Activated T-helper 17 cell treated with anti-CD3 and anti-CD28 coated beads, Interleukin-2, amount 50 U/mL, for 72 hours (primary cell): ENCODE results near the gene CALD1. TPM values are rescaled to one million over a fixed set of nuclear protein-coding genes. Genes with fewer than 3 reads are reported as not detected.

ENCODE experiments used
- ATAC-seq: fragments of 150-1000 bp; cut with Tn5 transposase; replicated peaks from 2 replicates; pipeline ENCODE4 v1.10.0; 2021; ENCODE audit warnings: mild to moderate bottlenecking, moderate library complexity
- H3K27ac Mint-ChIP-seq: one replicate; pipeline ENCODE4 v1.8.0; 2022; ENCODE audit warnings: mixed read lengths
- H3K27me3 Mint-ChIP-seq: one replicate; pipeline ENCODE4 v1.8.0; 2022; ENCODE audit warnings: mixed read lengths
- H3K36me3 Mint-ChIP-seq: one replicate; pipeline ENCODE4 v1.8.0; 2022; ENCODE audit warnings: low read depth, mild to moderate bottlenecking, mixed read lengths
- H3K4me1 Mint-ChIP-seq: one replicate; pipeline ENCODE4 v1.8.0; 2022; ENCODE audit warnings: mixed read lengths
- H3K4me3 Mint-ChIP-seq: one replicate; pipeline ENCODE4 v1.8.0; 2022; ENCODE audit warnings: mild to moderate bottlenecking, mixed read lengths
- H3K9me3 Mint-ChIP-seq: one replicate; pipeline ENCODE4 v1.8.0; 2022; ENCODE audit warnings: mixed read lengths
- total RNA-seq, 2 donors: library from RNA; stranded (reverse); gene quantifications; one replicate each; pipeline ENCODE4 v1.2.3, GENCODE V29; 2022

Gene CALD1
- total RNA-seq, 2 donors from 2014 or later: 4.0 to 27.2 TPM

GRCh38 chr7:134927076-134927475 lies 147.6 kb downstream of the CALD1 start:
- Mint-ChIP-seq H3K27me3 (peaks cover 5% of the 10 kb centered on the region), H3K9me3 (peaks cover 5% of the 10 kb centered on the region), H3K27ac (no peak overlapping the region), H3K36me3 (no peaks in the 10 kb centered on the region), H3K4me1 (no peaks in the 10 kb centered on the region), H3K4me3 (no peak overlapping the region)
- no peak for ATAC-seq

- no peak for ATAC-seq
- H3K4me1 Mint-ChIP-seq: no peaks in the 10 kb centered on the region
- H3K9me3 Mint-ChIP-seq: peaks cover 5% of the 10 kb centered on the region
- no peaks in the 10 kb centered on the region for H3K36me3 Mint-ChIP-seq
- peaks cover 5% of the 10 kb centered on the region for H3K27me3 Mint-ChIP-seq
- H3K27ac Mint-ChIP-seq: no peak overlapping the region
- no peak overlapping the region for H3K4me3 Mint-ChIP-seq
Measured at GRCh38 chr7:134927723-134928122, 148.3 kb downstream of the CALD1 start.

DNA sequence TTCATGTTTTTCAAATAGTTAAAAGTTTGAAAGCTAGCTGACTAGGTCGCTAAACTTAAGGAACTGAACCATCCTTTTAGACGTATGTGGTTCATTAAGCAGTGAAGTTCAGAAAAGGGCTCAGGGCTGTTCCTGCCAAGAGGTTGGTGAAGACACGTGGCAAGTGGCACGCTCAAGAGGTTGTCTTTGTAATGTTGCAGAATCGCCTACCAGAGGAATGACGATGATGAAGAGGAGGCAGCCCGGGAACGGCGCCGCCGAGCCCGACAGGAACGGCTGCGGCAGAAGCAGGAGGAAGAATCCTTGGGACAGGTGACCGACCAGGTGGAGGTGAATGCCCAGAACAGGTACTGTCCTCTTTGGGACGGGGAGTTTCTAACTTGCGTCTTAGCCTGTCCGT lies 149.1 kb downstream of the CALD1 start:
- Mint-ChIP-seq H3K9me3 (peaks cover 5% of the 10 kb centered on the region), H3K4me1 (peaks cover 8% of the 10 kb centered on the region)

DNA sequence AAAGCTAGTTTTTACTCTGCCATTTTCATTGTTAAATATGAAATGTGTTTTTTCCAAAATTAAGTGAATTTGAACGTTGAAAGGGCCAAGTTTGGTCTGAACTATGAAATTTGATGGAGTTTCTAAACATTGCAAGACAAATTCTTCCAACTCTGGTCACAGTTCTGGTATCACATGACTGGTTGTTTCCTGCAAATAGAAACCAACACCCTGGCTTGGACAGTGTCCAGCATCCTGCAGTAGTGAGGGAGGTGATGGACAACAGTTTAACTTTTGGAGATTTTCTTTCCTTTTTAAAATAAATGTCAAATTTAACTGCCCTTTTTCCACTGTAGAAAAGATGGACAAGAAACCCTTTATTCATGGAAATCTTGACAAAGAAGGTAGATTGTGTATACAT lies 152.1 kb downstream of the CALD1 start:
- Mint-ChIP-seq H3K9me3 (no peaks in the 10 kb centered on the region), H3K4me3 (no peak overlapping the region), H3K27ac (no peak overlapping the region), H3K4me1 (peaks cover 8% of the 10 kb centered on the region), H3K36me3 (no peaks in the 10 kb centered on the region), H3K27me3 (peaks cover 5% of the 10 kb centered on the region)
- ATAC-seq: no peak

More for the DNA sequence above, 149.1 kb downstream of the CALD1 start:
- no peak for ATAC-seq
- Mint-ChIP-seq H3K27ac (no peak overlapping the region), H3K27me3 (peaks cover 5% of the 10 kb centered on the region), H3K36me3 (no peaks in the 10 kb centered on the region), H3K4me3 (no peak overlapping the region)

- Mint-ChIP-seq H3K27ac (no peak overlapping the region), H3K27me3 (peaks cover 5% of the 10 kb centered on the region), H3K4me3 (no peak overlapping the region), H3K4me1 (peaks cover 8% of the 10 kb centered on the region), H3K36me3 (no peaks in the 10 kb centered on the region), H3K9me3 (no peaks in the 10 kb centered on the region)
- no peak for ATAC-seq
Measured at GRCh38 chr7:134932707-134933370, 153.4 kb downstream of the CALD1 start.

DNA sequence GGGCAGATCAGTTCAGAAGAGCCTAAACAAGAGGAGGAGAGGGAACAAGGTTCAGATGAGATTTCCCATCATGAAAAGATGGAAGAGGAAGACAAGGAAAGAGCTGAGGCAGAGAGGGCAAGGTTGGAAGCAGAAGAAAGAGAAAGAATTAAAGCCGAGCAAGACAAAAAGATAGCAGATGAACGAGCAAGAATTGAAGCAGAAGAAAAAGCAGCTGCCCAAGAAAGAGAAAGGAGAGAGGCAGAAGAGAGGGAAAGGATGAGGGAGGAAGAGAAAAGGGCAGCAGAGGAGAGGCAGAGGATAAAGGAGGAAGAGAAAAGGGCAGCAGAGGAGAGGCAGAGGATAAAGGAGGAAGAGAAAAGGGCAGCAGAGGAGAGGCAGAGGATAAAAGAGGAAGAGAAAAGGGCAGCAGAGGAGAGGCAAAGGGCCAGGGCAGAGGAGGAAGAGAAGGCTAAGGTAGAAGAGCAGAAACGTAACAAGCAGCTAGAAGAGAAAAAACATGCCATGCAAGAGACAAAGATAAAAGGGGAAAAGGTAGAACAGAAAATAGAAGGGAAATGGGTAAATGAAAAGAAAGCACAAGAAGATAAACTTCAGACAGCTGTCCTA lies 154.1 kb downstream of the CALD1 start:
- Mint-ChIP-seq H3K9me3 (no peaks in the 10 kb centered on the region), H3K27me3 (peaks cover 5% of the 10 kb centered on the region), H3K4me3 (no peak overlapping the region), H3K4me1 (peaks cover 8% of the 10 kb centered on the region), H3K27ac (no peak overlapping the region), H3K36me3 (no peaks in the 10 kb centered on the region)
- no peak for ATAC-seq

DNA sequence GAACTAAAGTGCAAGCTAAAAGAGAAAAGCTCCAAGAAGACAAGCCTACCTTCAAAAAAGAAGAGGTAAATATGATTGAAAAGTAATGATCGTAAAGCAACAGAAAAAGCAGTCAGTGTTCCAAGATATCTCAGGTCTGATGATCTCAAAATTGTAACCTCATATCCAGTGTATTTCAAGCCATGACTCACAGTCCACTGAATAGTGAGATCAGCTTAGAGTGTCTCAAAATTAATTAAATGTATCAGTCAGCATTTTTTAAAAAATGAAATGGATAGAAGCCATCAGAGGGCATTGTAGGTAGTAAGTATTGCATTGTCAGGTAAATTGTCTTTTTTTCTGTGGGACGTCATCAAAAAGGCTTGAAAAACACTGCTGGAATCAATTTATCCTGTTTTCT lies 156.3 kb downstream of the CALD1 start:
- Mint-ChIP-seq H3K27me3 (peaks cover 5% of the 10 kb centered on the region), H3K4me3 (no peak overlapping the region), H3K27ac (no peak overlapping the region), H3K9me3 (no peaks in the 10 kb centered on the region), H3K4me1 (peaks cover 8% of the 10 kb centered on the region), H3K36me3 (no peaks in the 10 kb centered on the region)
- ATAC-seq: no peak

DNA sequence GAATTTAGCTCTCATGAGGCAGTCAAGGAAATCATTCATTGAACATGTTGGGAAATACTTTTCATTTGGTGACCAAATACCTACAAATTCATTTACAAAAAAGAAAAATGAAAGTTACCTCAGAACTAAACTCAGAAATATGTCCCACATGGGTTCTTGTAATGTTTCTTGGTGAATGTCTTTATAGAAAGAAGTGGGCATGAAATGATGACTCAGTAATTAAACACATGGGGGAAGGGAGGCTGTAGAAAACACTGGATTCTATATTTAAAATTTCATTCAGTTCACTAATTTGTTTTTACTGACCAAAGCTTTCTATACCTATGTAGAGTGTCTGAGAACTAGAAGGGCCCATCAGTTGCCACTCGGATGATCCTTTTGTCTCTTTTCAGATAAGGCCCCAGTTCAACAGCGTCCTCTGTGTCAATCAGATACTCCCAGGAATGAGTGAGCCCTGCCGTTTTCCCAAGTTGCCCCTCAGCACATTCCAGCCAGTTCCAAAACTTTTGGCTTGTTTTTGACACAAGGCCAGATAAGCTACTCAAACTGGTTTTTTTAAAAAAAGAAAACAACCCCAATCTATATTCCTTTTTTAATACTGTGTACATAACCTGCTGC lies 157.6 kb downstream of the CALD1 start:
- Mint-ChIP-seq H3K4me1 (peaks cover 8% of the 10 kb centered on the region), H3K9me3 (no peaks in the 10 kb centered on the region), H3K27ac (no peak overlapping the region), H3K4me3 (no peak overlapping the region), H3K36me3 (no peaks in the 10 kb centered on the region), H3K27me3 (peaks cover 1% of the 10 kb centered on the region)
- no peak for ATAC-seq

- no peak overlapping the region for H3K27ac Mint-ChIP-seq
- H3K9me3 Mint-ChIP-seq: no peaks in the 10 kb centered on the region
Measured at GRCh38 chr7:134938141-134938540, 158.7 kb downstream of the CALD1 start.

DNA sequence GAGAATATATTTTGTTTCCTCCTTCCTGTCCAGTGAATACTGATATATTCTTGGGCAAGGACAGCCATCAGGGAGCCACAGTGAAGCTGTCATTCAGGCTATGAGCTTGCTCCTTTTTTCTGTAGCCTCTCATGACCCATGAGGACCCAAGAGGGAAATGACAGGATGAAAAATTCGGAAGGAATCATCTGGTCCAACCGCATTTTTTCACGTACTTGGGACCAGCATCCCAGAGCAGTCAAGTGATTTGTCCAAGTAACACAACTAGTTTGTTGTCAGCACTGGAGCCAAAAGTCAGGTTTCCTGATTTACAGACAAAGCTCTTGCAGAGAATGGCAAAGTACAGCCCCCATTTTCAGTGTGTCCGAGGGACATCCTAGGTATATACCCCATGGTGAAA lies 159.7 kb downstream of the CALD1 start:
- no peak for ATAC-seq
- Mint-ChIP-seq H3K27me3 (no peaks in the 10 kb centered on the region), H3K9me3 (no peaks in the 10 kb centered on the region), H3K4me1 (no peaks in the 10 kb centered on the region), H3K36me3 (no peaks in the 10 kb centered on the region), H3K27ac (no peak overlapping the region), H3K4me3 (no peak overlapping the region)

More at GRCh38 chr7:134938141-134938540, 158.7 kb downstream of the CALD1 start:
- peaks cover 4% of the 10 kb centered on the region for H3K4me1 Mint-ChIP-seq
- no peaks in the 10 kb centered on the region for H3K27me3 Mint-ChIP-seq
- no peaks in the 10 kb centered on the region for H3K36me3 Mint-ChIP-seq
- no peak overlapping the region for H3K4me3 Mint-ChIP-seq
- no peak for ATAC-seq

- Mint-ChIP-seq H3K4me3 (no peak overlapping the region), H3K27me3 (no peaks in the 10 kb centered on the region), H3K9me3 (no peaks in the 10 kb centered on the region), H3K36me3 (no peaks in the 10 kb centered on the region), H3K4me1 (no peaks in the 10 kb centered on the region), H3K27ac (no peak overlapping the region)
- ATAC-seq: no peak
Measured at GRCh38 chr7:134940729-134941128, 161.3 kb downstream of the CALD1 start.

- Mint-ChIP-seq H3K9me3 (no peaks in the 10 kb centered on the region), H3K27ac (no peak overlapping the region), H3K4me3 (no peak overlapping the region), H3K36me3 (no peaks in the 10 kb centered on the region), H3K27me3 (no peaks in the 10 kb centered on the region), H3K4me1 (no peaks in the 10 kb centered on the region)
- ATAC-seq: no peak
Measured at GRCh38 chr7:134941185-134941900, 161.9 kb downstream of the CALD1 start.

- Mint-ChIP-seq H3K27ac (no peak overlapping the region), H3K27me3 (peaks cover under 1% of the 10 kb centered on the region), H3K4me1 (no peaks in the 10 kb centered on the region), H3K4me3 (no peak overlapping the region), H3K36me3 (no peaks in the 10 kb centered on the region), H3K9me3 (no peaks in the 10 kb centered on the region)
- ATAC-seq: no peak
Measured at GRCh38 chr7:134941952-134942351, 162.5 kb downstream of the CALD1 start.

DNA sequence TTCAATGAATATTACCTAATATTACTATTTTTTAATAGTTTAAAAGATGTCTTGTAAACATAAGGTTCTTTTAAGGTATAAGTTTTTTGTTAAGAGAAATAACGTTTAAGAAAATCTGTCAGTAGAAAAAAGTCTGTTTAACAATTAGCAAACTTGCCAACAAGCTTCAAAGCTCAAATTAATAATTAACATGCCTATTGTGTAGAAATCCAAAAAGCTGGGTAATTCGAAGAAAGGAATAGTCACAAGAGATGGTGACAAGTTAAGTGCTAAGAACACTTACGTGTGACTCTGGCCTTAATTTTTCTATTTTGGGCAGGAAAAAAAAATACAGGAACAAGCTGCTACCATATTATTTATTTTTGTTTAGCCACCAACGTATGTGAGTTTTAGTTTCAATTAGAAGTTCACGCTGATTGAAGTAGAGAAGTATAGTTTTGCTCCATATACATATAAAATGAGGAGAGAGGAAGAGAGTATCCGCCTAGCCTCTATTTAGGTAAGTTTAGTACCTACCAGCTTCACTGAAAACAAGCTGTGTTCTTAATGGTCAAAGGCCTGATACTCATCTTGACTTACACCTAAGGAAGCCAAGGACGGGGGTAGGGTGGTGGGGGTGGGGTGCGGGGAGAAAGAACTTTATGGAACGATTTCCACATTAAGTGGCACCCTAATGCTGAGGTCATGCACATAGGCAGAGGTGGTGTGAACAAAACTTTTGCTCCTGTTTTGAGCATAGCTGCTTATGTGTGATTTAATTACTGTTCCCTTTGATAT lies 163.4 kb downstream of the CALD1 start:
- no peak for ATAC-seq
- no peaks in the 10 kb centered on the region for H3K4me1 Mint-ChIP-seq
- no peak overlapping the region for H3K27ac Mint-ChIP-seq
- no peaks in the 10 kb centered on the region for H3K36me3 Mint-ChIP-seq
- no peaks in the 10 kb centered on the region for H3K9me3 Mint-ChIP-seq
- peaks cover 3% of the 10 kb centered on the region for H3K27me3 Mint-ChIP-seq
- H3K4me3 Mint-ChIP-seq: no peak overlapping the region
